ENCODE data around the gene LRMDA. TPM values are rescaled to one million over a fixed set of nuclear protein-coding genes. Genes with fewer than 3 reads are reported as not detected.

Gene LRMDA
- total RNA-seq, 3 donors from 2014 or later, result 9.4 to 14.9 (median 10.3) TPM

GRCh38 chr10:75889051-75889450 lies 457.6 kb downstream of the LRMDA start:
- Histone ChIP-seq H3K9me3 (no peaks in the 10 kb centered on the region), H3K4me1 (ENCODE audit: low read depth) (no peaks in the 10 kb centered on the region), H3K36me3 (ENCODE audit: low read depth) (no peaks in the 10 kb centered on the region), H3K4me3 (no peak overlapping the region)
- DNase-seq (no peak), ATAC-seq (no peak)
- TF ChIP-seq CTCF (IDR thresholded peaks at IDR 0.05), result no peak
- intact Hi-C loops (cut with DNase I, micrococcal nuclease), result no loop called here

GRCh38 chr10:75894761-75895160 lies 463.3 kb downstream of the LRMDA start:
- intact Hi-C loops (cut with DNase I, micrococcal nuclease), result no loop called here
- TF ChIP-seq CTCF (IDR thresholded peaks at IDR 0.05), result no peak

GRCh38 chr10:75895259-75895658 lies 463.8 kb downstream of the LRMDA start:
- ATAC-seq, result no peak
- no peaks in the 10 kb centered on the region for H3K9me3 ChIP-seq
- intact Hi-C loops (cut with DNase I, micrococcal nuclease), result no loop called here

More at GRCh38 chr10:75894761-75895160, 463.3 kb downstream of the LRMDA start:
- no peak for ATAC-seq
- no peak overlapping the region for H3K4me3 ChIP-seq
- H3K4me1 ChIP-seq (ENCODE audit: low read depth), result no peaks in the 10 kb centered on the region
- no peaks in the 10 kb centered on the region for H3K9me3 ChIP-seq
- H3K36me3 ChIP-seq (ENCODE audit: low read depth), result no peaks in the 10 kb centered on the region
- no peak for DNase-seq

GRCh38 chr10:75899816-75900390 lies 468.5 kb downstream of the LRMDA start:
- ATAC-seq (no peak), DNase-seq (no peak)
- intact Hi-C loops (cut with DNase I, micrococcal nuclease), result no loop called here
- TF ChIP-seq CTCF (IDR thresholded peaks at IDR 0.05), result no peak
- no peaks in the 10 kb centered on the region for H3K36me3 ChIP-seq (ENCODE audit: low read depth)
- no peak overlapping the region for H3K4me3 ChIP-seq
- H3K9me3 ChIP-seq, result no peaks in the 10 kb centered on the region
- no peaks in the 10 kb centered on the region for H3K4me1 ChIP-seq (ENCODE audit: low read depth)

More at GRCh38 chr10:75895259-75895658, 463.8 kb downstream of the LRMDA start:
- Histone ChIP-seq H3K4me3 (no peak overlapping the region), H3K4me1 (ENCODE audit: low read depth) (no peaks in the 10 kb centered on the region), H3K36me3 (ENCODE audit: low read depth) (no peaks in the 10 kb centered on the region)
- TF ChIP-seq CTCF (IDR thresholded peaks at IDR 0.05), result no peak
- DNase-seq, result no peak

GRCh38 chr10:75902816-75903215 lies 471.4 kb downstream of the LRMDA start:
- H3K36me3 ChIP-seq (ENCODE audit: low read depth), result no peaks in the 10 kb centered on the region
- ATAC-seq (no peak), DNase-seq (no peak)
- H3K9me3 ChIP-seq, result no peaks in the 10 kb centered on the region
- H3K4me3 ChIP-seq, result no peak overlapping the region
- H3K4me1 ChIP-seq (ENCODE audit: low read depth), result no peaks in the 10 kb centered on the region
- intact Hi-C loops (cut with DNase I, micrococcal nuclease), result no loop called here
- TF ChIP-seq CTCF (IDR thresholded peaks at IDR 0.05), result no peak

Data from mucosa of descending colon (tissue), 3 donors.